WTC11 (cell line): ENCODE results near the gene INTS2.
"Not testable (repeated sequence)": the region's sequence is repeated elsewhere in the genome, so short reads cannot be mapped to it uniquely, and the experiment has no call there.

Experiments
- CREB1 ChIP-seq: sonication (generic); formaldehyde crosslinking; IDR thresholded peaks from 2 replicates; pipeline ENCODE4 v1.8.0; 2023; ENCODE audit warnings: mild to moderate bottlenecking, missing genetic modification reagents
- CTCF ChIP-seq: fragments of 200-600 bp; IDR thresholded peaks from 2 replicates; pipeline ENCODE4 v1.8.0; 2022; ENCODE audit warnings: antibody characterized with exemption
- E2F1 ChIP-seq: sonication (generic); formaldehyde crosslinking; IDR thresholded peaks from 2 replicates; pipeline ENCODE4 v1.8.0; 2022; ENCODE audit warnings: mild to moderate bottlenecking, missing genetic modification reagents
- E2F5 ChIP-seq: sonication (generic); formaldehyde crosslinking; IDR thresholded peaks from 2 replicates; pipeline ENCODE4 v1.8.1; 2022; ENCODE audit warnings: mild to moderate bottlenecking, moderate library complexity, missing genetic modification reagents
- HMGXB4 ChIP-seq: sonication (generic); formaldehyde crosslinking; IDR thresholded peaks from 2 replicates; pipeline ENCODE4 v1.8.1; 2023; ENCODE audit warnings: mild to moderate bottlenecking, moderate library complexity, missing genetic modification reagents
- MAX ChIP-seq: sonication (generic); formaldehyde crosslinking; IDR thresholded peaks from 2 replicates; pipeline ENCODE4 v1.8.0; 2022; ENCODE audit warnings: mild to moderate bottlenecking, missing genetic modification reagents
- TEAD1 ChIP-seq: sonication (generic); formaldehyde crosslinking; IDR thresholded peaks from 2 replicates; pipeline ENCODE4 v1.8.0; 2022; ENCODE audit warnings: mild to moderate bottlenecking, missing genetic modification reagents
- TEAD4 ChIP-seq: sonication (generic); formaldehyde crosslinking; IDR thresholded peaks from 2 replicates; pipeline ENCODE4 v1.8.0; 2022; ENCODE audit warnings: mild to moderate bottlenecking, missing genetic modification reagents
- ZNF281 ChIP-seq: sonication (generic); formaldehyde crosslinking; IDR thresholded peaks from 2 replicates; pipeline ENCODE4 v1.8.0; 2023; ENCODE audit warnings: mild to moderate bottlenecking, missing genetic modification reagents
- ZNF512 ChIP-seq: sonication (generic); formaldehyde crosslinking; IDR thresholded peaks from 2 replicates; pipeline ENCODE4 v1.8.1; 2022; ENCODE audit warnings: missing genetic modification reagents, borderline replicate concordance

- not testable (repeated sequence) for TF ChIP-seq CTCF; TEAD1 (CRISPR knock-in tag); HMGXB4 (CRISPR knock-in tag); E2F5 (CRISPR knock-in tag); E2F1 (CRISPR knock-in tag); TEAD4 (CRISPR knock-in tag); CREB1; ZNF281; MAX (CRISPR knock-in tag); ZNF512 (CRISPR knock-in tag)
Observed at GRCh38 chr17:61826866-61827265, 100.9 kb downstream of the INTS2 start.
